GM12801 (cell line): Measurements from ENCODE around the gene RPA1.

Experiments used
- CTCF ChIP-seq: IDR thresholded peaks from one replicate; pipeline ENCODE4 v1.5.1; 2011; ENCODE audit warnings: control low read depth; ENCODE audit not compliant: insufficient read length; ENCODE audit errors: extremely low read depth

RPA1 gene

GRCh38 chr17:1888741-1889140, 58.9 kb downstream of the RPA1 start:
- no peak for TF ChIP-seq CTCF

- no peak for TF ChIP-seq CTCF
Measured at GRCh38 chr17:1890758-1891450, 61.1 kb downstream of the RPA1 start.

GRCh38 chr17:1894753-1895339, 65.0 kb downstream of the RPA1 start:
- TF ChIP-seq CTCF = no peak

GRCh38 chr17:1896243-1897104, 66.7 kb downstream of the RPA1 start:
- no peak for TF ChIP-seq CTCF

GRCh38 chr17:1897105-1897656, 67.4 kb downstream of the RPA1 start:
- no peak for TF ChIP-seq CTCF

GRCh38 chr17:1898332-1898731, 68.5 kb downstream of the RPA1 start:
- TF ChIP-seq CTCF = no peak

GRCh38 chr17:1898872-1899271, 69.1 kb downstream of the RPA1 start:
- TF ChIP-seq CTCF = no peak
